HPDE6-E6E7 (cell line): ENCODE results near the gene ANXA6.

ENCODE experiments used
- DNase-seq: peaks from one replicate; pipeline ENCODE4 v3.0.0; 2011; ENCODE audit warnings: missing footprints; ENCODE audit errors: extremely low spot score

The ANXA6 gene

DNA sequence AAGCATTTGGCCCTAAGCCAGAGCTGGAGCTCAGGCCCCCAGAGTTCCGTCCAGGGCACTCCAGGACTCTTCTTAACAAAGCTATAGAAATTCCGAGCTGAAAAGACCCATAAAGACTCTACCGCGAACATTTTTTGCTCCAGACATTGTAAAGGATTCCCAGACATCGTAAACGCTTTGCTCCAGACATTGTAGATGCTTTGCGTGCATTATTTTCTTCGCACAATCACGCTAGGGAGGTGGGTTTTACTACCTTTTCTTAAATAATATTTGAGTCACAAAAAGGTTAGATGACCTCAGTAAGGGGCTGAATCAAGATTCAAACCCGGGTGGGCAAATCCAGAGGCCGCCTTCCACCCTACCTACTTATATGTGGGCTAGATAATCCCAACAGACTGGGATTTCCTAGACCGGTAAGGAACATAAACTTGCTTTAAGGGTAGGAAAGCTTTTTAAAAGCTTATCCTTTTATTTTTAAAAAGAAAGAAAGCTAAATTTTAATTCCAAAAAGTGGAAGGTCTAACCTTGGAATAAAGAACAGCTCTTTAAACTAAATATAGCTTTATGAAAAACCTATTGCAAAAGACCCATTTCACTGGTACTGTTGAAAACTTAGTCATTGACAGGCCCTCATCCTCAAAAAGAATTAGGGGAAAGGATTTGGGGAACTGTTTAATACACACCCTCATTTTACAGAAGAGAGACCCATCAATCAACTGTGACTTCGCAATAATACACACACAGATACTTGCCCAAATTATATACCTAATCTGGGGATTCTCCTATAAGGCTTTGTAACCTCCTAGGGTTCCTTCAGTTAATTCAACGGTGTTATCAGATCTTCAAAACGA lies 75.9 kb downstream of the ANXA6 start:
- DNase-seq = no peak

DNA sequence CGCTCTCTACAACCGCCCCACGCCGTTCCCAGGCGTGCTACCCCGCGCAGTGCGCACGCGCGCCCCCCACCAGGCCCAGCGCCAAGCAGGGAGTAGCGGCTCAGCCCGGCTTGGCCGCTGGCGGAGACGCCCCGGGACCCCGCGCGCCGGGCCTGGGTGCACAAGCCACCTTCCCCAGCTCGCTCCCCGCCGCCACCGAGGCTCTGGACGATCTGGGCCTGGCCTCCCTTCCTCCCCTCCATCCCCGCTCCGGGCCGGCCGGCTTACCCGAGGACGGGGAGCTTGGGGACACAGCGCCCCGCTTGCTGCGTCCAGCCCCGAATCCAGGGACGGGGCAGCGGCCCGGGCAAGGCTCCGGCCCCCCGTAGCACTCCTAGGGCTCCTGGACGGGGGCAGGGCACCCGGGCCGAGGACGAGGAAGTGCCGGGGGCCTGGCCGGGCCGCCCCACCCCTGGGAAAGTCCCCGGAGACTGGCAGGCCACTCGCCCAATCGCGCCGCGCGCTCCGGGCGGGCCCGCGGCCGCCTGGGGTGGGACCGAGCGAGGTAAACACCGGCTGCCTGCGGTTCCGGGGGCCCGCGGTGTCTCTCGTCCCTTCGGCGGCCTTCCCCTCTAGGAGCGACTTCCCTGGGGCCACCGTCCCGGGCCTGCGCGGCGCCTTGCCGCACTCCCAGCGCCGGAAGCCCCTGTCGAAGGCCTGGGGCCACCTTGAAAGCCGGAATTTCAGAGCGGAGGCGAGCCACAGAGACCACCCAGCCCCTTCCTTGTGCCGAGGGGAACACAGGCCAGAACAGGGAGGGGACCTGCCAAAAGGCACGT lies 76.8 kb downstream of the ANXA6 start, which contains the start of gene TNIP1:
TSS of gene TNIP1 (minus strand) at position 422 of the 818 bp plus-strand sequence. CDS start 15,939 bp downstream, outside the sequence.
- DNase-seq = peak; percentile 86

DNA sequence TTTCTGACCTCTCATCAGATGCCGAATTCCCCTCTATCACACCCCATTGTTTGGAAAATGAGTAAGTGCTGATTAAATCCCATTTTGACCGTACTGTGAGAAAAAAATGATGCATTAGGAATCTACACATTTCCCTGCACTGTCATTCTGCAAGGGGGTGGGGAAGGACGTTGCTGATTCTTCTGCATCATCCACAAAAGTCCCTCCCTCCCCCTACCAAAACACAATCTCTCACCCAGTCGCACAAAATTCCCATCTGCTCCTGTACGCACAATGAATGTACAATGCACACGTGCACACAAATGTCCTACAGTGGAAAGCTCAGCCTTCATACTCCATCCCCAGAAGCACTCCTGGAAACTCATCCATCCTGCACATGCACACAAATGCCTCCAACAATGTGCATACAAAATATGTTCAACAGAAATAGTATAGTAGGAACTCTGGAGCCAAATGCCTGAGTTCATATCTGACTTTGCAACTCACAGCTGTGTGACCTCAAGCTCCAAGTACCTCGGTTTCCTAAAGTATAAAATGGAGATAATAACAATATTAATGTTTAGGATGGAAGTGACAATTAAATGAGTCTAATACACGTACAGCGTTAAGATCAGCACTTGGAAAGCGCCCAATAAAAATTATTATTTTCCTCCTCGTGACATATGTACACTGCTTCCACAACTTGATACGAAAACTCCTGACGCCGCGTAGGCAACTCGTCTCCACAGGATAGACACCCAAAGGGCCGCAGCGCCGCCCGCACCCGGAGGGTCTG lies 77.6 kb downstream of the ANXA6 start:
- peak; percentile 55 for DNase-seq

GRCh38 chr5:151078490-151079262 lies 78.9 kb downstream of the ANXA6 start:
- DNase-seq = no peak

- DNase-seq = no peak
These were observed 79.6 kb downstream of the ANXA6 start for GRCh38 chr5:151077967-151078366.

DNA sequence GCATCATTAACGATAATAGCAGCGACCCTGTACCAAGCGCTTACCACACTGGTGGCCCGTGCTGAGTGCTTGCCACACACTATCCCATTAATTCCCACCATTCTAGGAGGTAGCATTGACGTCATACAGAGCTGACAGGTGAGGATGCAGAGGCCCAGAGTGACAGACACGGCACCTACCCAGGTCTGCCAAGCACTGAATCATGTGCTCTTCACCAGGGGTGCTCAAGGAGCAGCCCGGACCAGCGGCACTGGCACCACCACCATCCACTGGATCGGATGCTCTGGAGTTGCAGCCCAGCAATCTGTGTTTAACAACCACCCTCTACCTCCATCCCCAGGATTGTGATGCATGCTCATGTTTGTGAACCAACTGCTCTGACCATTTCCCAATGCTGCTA lies 80.2 kb downstream of the ANXA6 start:
- no peak for DNase-seq

- DNase-seq = no peak
These were observed 81.0 kb downstream of the ANXA6 start for GRCh38 chr5:151076616-151077015.

DNA sequence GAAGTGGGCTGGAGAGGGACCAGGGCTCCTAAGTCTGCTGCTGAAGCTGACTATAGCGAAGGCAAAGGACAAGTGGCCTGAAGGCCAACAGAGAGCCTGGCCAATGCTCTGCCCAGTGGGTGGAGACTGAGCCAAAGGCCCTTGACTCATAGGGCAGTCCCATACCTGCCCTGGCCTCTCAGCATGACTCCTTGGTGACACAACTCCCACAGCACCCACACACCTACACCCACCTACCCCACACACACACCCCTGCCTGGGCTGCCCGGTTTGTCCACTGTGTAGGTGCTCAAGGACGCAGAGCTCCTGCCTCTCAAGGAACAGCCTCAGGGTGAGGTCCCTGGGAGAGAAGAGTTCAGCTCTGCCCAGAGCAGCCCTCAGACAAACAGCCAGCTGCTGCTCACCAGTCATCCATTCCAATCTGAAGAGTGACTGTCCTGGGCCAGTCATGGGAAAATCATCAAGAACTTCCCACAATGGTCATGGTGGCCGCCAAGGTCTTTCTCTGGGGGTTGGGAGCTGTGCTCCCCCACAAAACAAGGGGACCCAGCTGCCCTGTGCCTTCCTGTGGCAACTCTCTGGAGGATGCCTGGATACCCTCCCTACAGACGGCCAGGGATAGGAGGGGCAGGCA lies 81.8 kb downstream of the ANXA6 start:
- peak; percentile 75 for DNase-seq

DNA sequence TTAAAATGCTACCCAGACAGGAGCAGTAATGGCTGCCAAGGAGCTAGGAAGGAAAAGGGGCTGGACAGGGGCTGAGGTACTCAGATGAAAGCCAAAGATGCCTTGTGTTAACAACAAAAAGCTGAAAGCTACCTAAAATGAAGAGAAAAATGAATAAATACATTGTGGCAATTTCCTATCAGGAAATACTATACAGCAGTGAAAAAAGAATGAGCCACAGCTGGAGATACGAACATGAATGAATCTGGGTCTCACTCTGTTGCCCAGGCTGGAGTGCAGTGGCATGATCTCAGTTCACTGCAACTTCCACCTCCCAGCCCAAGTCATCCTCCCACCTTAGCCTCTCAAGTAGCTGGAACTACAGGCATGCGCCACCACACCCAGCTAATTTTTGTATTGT lies 83.0 kb downstream of the ANXA6 start:
- no peak for DNase-seq

GRCh38 chr5:151073280-151073679 lies 84.3 kb downstream of the ANXA6 start:
- DNase-seq = no peak

GRCh38 chr5:151072630-151073025 lies 85.0 kb downstream of the ANXA6 start:
- DNase-seq = peak; percentile 86

DNA sequence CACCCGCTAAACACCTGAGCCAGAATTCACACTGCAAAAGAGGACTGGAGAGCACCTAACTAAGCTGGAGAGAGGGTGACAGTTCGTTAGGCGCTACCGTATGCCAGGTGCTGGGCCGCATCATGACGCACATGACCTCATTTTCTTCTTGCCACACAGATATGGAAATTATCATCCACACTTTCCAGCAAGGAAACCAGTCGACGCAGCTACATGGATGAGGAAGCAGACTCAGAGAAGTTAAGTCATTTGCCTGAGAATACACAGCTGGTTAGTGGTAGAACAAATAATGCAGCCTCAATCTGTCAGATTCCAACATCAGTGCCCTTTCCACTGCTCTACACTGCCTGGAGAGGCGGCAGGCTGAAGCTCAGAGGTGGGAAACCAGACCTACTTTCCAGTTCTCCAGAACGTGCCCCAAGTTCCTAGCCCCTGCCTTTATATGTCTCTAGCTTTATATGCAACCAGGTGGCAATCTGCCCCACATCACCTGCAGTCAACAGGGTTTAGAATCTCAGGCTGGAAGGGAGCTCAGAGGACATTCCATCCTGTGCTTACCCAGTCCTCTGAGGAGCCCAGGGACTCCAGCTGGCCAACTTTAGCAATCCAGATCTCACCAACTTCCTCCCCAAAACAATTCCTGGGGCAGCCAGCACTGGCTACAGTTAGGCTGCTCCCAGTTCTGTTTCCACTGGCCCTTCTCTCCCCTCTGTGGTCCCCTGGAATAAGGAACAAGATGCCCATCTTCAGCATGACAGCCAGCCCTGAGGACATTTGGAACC lies 85.5 kb downstream of the ANXA6 start:
- no peak for DNase-seq

DNA sequence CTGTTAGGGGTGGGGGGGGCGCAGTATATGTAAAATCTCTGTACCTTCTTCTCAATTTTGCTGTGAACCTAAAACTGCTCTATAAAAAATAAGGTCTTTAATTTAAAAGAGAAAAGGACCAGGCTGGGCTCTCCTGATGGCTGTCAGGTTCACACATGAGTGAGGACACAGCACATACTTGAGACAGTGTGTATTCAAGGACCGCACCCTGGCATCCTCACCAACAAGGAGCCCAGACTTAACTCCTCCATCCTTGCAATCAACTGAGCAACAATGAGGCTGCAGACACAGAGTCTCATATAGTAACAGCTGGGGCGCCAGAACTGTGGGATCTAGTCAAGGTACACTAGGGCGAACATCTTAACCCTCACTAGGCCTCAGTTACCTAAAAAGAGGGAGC lies 86.6 kb downstream of the ANXA6 start:
- no peak for DNase-seq

DNA sequence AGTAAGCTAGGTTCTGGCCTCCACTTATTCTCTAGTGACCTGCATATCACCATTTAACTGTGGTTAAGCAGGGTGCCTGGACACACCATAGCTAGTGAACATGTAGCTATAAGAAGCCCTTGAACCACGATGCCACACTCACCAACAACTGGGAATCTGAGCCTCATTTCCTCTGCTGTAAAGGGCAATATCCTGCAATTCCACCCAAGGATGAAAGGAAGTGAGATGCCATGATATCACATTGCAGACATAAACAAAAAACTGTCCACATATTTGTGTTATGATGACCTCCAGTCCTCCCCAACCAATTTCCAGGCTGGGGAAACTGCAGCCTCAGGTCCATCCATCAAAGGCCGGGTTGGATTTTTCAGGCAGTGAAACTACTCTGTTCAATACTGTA lies 87.1 kb downstream of the ANXA6 start:
- no peak for DNase-seq

DNA sequence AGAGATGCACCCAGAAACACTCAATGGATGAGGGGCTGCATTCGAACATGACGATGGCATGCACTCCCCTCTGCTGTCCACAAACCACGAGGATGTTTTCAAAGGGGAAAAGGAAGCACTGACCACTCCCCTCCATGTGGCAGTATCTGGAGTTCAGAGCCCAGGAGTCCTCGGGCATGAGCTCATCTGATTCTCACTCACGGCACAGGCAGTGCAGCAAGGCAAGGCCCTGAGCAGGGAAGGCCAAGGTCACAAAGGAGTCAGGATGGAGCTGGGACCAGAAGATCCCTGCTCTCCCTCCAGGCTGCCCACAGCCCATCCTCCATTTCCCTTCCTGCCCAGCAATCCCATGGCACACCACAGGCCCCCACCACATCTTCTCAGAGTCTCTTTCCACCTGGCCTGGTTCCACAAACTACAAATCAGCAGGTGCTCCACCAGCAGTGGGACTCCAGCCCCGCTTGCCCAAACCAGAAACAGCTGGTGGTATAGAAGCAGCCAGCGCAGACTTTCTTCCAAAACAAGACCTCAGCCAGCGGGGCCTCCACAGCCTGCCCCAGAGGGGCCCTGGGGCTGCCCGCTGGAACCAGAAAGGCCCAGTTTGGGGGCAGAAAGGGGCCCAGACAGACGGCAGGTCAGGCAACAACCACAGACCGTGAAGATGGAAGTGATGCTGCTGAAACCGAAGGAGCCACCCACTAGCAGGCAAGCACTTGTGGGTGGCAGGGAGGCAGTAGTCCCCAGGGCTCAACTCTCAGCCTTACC lies 89.0 kb downstream of the ANXA6 start:
- DNase-seq = no peak

DNA sequence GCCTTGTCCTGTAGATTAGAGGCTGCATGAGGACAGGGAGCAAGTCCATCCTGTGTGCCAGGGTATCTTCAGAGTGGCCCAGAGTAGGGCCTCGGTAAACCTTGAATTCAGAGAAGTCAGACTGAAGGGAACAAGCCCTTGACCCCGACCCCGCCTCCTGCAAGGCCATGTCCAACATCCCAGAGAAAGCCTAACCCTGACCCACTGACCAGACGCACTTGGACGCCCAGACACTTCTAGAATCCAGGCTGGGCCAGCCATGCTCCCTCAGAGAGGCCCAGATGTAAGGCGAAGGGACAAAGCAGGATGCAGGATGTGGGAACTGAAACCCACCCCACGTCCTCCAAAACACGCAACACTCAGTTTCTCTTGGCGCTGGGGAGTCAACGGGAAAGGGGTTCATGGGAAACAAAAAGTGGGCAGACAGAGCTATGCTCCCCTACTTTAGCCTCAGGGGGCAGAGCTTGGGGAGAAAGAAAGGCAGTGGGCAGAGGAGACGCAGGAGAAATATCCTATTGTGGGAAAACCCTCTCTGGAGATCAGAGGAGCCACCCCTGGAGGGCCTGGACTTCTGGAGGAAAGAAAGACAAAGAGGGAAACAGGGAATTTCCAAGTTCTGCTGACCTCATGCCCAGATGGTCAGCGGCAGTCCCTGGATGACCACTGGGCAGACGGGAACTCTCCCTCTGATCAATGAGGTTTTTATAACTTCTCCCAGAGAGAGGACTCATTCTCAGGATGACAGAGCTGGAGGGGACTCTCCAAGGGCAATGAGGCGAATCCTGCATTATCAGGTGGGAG lies 89.7 kb downstream of the ANXA6 start:
- no peak for DNase-seq

GRCh38 chr5:151066920-151067319 lies 90.7 kb downstream of the ANXA6 start:
- DNase-seq = no peak

- DNase-seq = no peak
These were observed 92.0 kb downstream of the ANXA6 start for GRCh38 chr5:151065609-151066008.
